Activated T-helper 2 cell treated with anti-CD3 and anti-CD28 coated beads, Interferon-gamma antibody, Interleukin-2, Interleukin-4, amounts not matched to agents 10 μg/mL and 5 μg/mL and 100 μg/mL, durations not matched to agents 14 hours and 24 hours and 36 hours (primary cell): ENCODE measurements around the gene ST6GALNAC6. TPM values are rescaled to one million over a fixed set of nuclear protein-coding genes. Genes with fewer than 3 reads are reported as not detected.
"Not testable (repeated sequence)": the region's sequence is repeated elsewhere in the genome, so short reads cannot be mapped to it uniquely, and the experiment has no call there.

Source experiments
- DNase-seq: peaks from one replicate; pipeline ENCODE4 v3.0.0; 2021; ENCODE audit warnings: low spot score
- H3K27ac Mint-ChIP-seq: one replicate; pipeline ENCODE4 v1.8.0; 2021; ENCODE audit warnings: mixed read lengths
- H3K27me3 Mint-ChIP-seq: one replicate; pipeline ENCODE4 v1.8.0; 2021; ENCODE audit warnings: low read depth, mixed read lengths
- H3K36me3 Mint-ChIP-seq: one replicate; pipeline ENCODE4 v1.8.0; 2021; ENCODE audit warnings: low read depth, mixed read lengths
- H3K4me1 Mint-ChIP-seq: one replicate; pipeline ENCODE4 v1.8.0; 2021; ENCODE audit warnings: low read depth, mixed read lengths
- H3K4me3 Mint-ChIP-seq: one replicate; pipeline ENCODE4 v1.8.0; 2021; ENCODE audit warnings: low read depth, mild to moderate bottlenecking, moderate library complexity, mixed read lengths
- H3K9me3 Mint-ChIP-seq: one replicate; pipeline ENCODE4 v1.8.0; 2021; ENCODE audit warnings: mixed read lengths
- intact Hi-C: fragments of 100-400 bp; cut with micrococcal nuclease; formaldehyde crosslinking; loops from one replicate; pipeline ENCODE4 v1.15.1; 2023
- total RNA-seq: library from RNA; stranded (reverse); gene quantifications from 2 replicates; pipeline ENCODE4 v1.2.3, GENCODE V29; 2022

ST6GALNAC6 gene
- total RNA-seq, 1 donor from 2014 or later: 60.7 TPM

- H3K4me1 Mint-ChIP-seq: peaks cover 11% of the 10 kb centered on the region
- H3K36me3 Mint-ChIP-seq: peaks cover 83% of the 10 kb centered on the region
- H3K9me3 Mint-ChIP-seq: peaks cover 37% of the 10 kb centered on the region
- no peaks in the 10 kb centered on the region for H3K27me3 Mint-ChIP-seq
- no peak for DNase-seq
- intact Hi-C loops: no loop called here
- no peak overlapping the region for H3K27ac Mint-ChIP-seq
- no peak overlapping the region for H3K4me3 Mint-ChIP-seq
Measured at GRCh38 chr9:127893392-127893791, 6.0 kb downstream of the ST6GALNAC6 start.

- H3K36me3 Mint-ChIP-seq: peaks cover 82% of the 10 kb centered on the region
- no peaks in the 10 kb centered on the region for H3K27me3 Mint-ChIP-seq
- intact Hi-C loops: no loop called here
- no peak overlapping the region for H3K4me3 Mint-ChIP-seq
- no peak for DNase-seq
- H3K9me3 Mint-ChIP-seq: peaks cover 37% of the 10 kb centered on the region
- H3K4me1 Mint-ChIP-seq: peaks cover 9% of the 10 kb centered on the region
- no peak overlapping the region for H3K27ac Mint-ChIP-seq
Measured at GRCh38 chr9:127892831-127893230, 6.6 kb downstream of the ST6GALNAC6 start.

- DNase-seq: no peak
- Mint-ChIP-seq H3K27ac (no peak overlapping the region), H3K9me3 (peaks cover 27% of the 10 kb centered on the region), H3K36me3 (peaks cover 70% of the 10 kb centered on the region), H3K4me3 (no peak overlapping the region), H3K27me3 (no peaks in the 10 kb centered on the region), H3K4me1 (peaks cover 6% of the 10 kb centered on the region)
- intact Hi-C loops: no loop called here
Measured at GRCh38 chr9:127890053-127890452, 9.3 kb downstream of the ST6GALNAC6 start.

DNA sequence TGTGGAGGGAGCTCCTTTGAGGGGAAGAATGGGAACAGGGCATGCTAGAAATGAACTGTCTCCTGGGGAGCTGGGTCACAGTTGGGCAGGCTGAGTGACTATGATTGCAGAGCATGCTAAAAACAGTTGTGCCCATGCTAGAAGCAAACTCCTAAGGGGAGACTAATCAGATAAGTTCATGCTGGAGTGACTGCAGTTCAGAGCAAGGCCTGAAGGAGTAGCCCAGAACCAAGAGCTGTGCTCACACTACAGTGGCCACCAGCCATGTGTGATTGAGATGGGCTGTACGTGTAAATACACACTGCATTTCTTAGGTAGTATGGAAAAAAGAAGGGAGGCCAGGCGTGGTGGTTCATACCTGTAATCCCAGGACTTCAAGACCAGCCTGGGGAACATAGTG is 11.6 kb downstream of the ST6GALNAC6 start:
- intact Hi-C loops: no loop called here
- Mint-ChIP-seq H3K4me1 (peaks cover 6% of the 10 kb centered on the region), H3K36me3 (peaks cover 62% of the 10 kb centered on the region), H3K9me3 (peaks cover 7% of the 10 kb centered on the region), H3K4me3 (no peak overlapping the region), H3K27me3 (no peaks in the 10 kb centered on the region), H3K27ac (no peak overlapping the region)
- no peak for DNase-seq

- Mint-ChIP-seq H3K4me1 (peaks cover 2% of the 10 kb centered on the region), H3K27ac (no peak overlapping the region), H3K27me3 (no peaks in the 10 kb centered on the region), H3K4me3 (no peak overlapping the region), H3K9me3 (no peaks in the 10 kb centered on the region), H3K36me3 (peaks cover 52% of the 10 kb centered on the region)
- DNase-seq: no peak
- intact Hi-C loops: no loop called here
Measured at GRCh38 chr9:127886401-127886972, 12.9 kb downstream of the ST6GALNAC6 start.

DNA sequence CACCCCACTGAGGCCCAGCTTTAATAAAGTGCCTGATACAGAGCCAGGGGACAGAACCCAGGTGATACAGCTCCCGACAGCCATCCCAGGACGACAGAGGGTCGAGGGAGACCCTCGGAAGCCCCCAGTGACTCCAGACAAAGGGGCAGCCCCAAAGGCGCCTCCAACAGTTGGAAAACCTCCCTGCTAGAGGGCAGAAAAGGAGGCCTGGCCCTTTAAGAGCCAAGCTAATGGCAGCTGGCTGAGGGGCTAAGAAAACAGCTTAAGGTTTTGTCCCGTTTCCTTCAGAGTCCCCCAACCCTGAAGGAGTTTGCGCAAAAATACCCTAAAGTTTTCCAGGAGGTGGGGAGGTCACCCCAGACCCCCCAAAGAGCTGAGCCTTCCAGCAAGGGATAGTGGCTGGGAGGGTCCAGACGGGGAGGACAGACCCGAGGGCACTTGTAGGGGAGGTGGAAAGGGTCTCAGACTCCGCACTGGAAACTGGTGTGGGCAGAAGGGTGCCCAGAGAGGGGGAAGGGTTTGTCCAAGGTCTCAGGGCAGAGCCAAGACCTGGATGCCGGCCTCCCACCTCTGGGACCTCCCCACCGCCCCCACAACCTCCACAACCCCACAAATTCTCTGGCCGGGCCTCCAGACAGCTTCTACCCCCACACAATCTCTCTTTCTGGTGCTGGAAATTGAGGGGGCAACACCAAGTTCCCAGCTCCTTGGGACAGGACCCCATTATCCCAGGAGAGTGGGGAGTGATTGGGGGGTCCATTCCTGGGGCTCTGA is 13.7 kb downstream of the ST6GALNAC6 start:
- peaks cover 48% of the 10 kb centered on the region for H3K36me3 Mint-ChIP-seq
- H3K9me3 Mint-ChIP-seq: no peaks in the 10 kb centered on the region
- no peaks in the 10 kb centered on the region for H3K27me3 Mint-ChIP-seq
- no peak overlapping the region for H3K27ac Mint-ChIP-seq
- H3K4me1 Mint-ChIP-seq: no peaks in the 10 kb centered on the region
- intact Hi-C loops: no loop called here
- no peak overlapping the region for H3K4me3 Mint-ChIP-seq
- DNase-seq: no peak

DNA sequence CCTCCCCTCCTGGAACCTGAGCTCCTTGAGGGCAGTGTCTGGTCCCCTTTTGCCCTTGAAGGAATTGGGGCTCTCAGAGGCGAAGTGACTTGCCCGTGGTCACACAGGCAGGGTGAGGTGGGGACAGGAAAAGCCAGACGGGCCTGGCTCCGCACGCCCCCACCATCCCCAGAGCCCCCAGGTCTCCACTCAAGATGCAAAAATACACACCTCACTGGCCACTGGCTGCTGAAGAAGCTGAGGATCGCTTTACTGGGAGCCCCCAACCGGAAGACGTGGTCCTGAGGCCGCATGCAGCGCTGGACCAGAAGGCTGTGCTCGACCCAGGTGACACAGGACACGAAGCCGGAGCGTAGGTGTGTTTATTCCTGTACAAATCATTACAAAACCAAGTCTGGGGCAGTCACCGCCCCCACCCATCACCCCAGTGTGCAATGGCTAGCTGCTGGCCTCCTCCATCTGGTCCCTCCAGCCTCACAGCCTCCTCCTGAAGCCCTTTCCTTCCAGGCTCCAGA is 14.4 kb downstream of the ST6GALNAC6 start:
- Mint-ChIP-seq H3K36me3 (peaks cover 42% of the 10 kb centered on the region), H3K9me3 (no peaks in the 10 kb centered on the region), H3K27ac (no peak overlapping the region), H3K27me3 (no peaks in the 10 kb centered on the region), H3K4me1 (no peaks in the 10 kb centered on the region), H3K4me3 (no peak overlapping the region)
- intact Hi-C loops: no loop called here
- DNase-seq: no peak

DNA sequence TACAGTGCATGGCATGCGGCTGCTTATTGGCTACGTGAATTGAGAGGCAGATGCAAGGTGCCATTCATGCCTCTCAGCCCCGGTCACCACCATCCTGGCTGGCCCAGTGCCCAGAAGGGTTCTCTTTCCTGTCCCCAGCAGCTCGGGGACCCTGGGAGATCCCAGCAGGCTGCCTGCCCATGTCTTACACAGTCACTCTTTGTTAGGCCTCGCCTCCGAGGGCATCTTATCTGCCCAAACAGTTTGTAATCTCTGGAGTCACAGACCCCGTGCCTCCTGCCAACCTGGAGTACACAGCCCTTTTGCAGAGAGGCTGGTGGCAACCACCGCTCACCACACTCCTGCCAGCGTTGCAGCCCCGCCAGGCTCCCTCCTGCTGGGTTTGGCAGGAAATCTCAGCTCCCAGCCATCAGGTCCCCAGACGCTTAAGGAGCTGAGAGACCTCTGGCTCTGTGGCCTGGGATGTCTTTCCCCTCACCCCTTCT is 14.9 kb downstream of the ST6GALNAC6 start:
- no peak overlapping the region for H3K27ac Mint-ChIP-seq
- intact Hi-C loops: no loop called here
- no peaks in the 10 kb centered on the region for H3K27me3 Mint-ChIP-seq
- no peak for DNase-seq
- H3K4me3 Mint-ChIP-seq: no peak overlapping the region
- no peaks in the 10 kb centered on the region for H3K9me3 Mint-ChIP-seq
- H3K4me1 Mint-ChIP-seq: no peaks in the 10 kb centered on the region
- peaks cover 39% of the 10 kb centered on the region for H3K36me3 Mint-ChIP-seq

GRCh38 chr9:127883959-127884358 is 15.4 kb downstream of the ST6GALNAC6 start:
- no peaks in the 10 kb centered on the region for H3K4me1 Mint-ChIP-seq
- H3K36me3 Mint-ChIP-seq: peaks cover 39% of the 10 kb centered on the region
- H3K9me3 Mint-ChIP-seq: no peaks in the 10 kb centered on the region
- DNase-seq: no peak
- H3K4me3 Mint-ChIP-seq: no peak overlapping the region
- H3K27me3 Mint-ChIP-seq: no peaks in the 10 kb centered on the region
- no peak overlapping the region for H3K27ac Mint-ChIP-seq
- intact Hi-C loops: no loop called here

GRCh38 chr9:127881715-127882114 is 17.7 kb downstream of the ST6GALNAC6 start:
- H3K4me3 Mint-ChIP-seq, H3K27me3 Mint-ChIP-seq, intact Hi-C loops, DNase-seq, H3K27ac Mint-ChIP-seq, H3K9me3 Mint-ChIP-seq, H3K4me1 Mint-ChIP-seq: not testable (repeated sequence)
- peaks cover 27% of the 10 kb centered on the region for H3K36me3 Mint-ChIP-seq

- intact Hi-C loops: no loop called here
- Mint-ChIP-seq H3K4me1 (no peaks in the 10 kb centered on the region), H3K4me3 (no peak overlapping the region), H3K27me3 (peaks cover 2% of the 10 kb centered on the region), H3K9me3 (no peaks in the 10 kb centered on the region), H3K36me3 (peaks cover 20% of the 10 kb centered on the region), H3K27ac (no peak overlapping the region)
- DNase-seq: no peak
Measured at GRCh38 chr9:127880143-127880542, 19.3 kb downstream of the ST6GALNAC6 start.

GRCh38 chr9:127878652-127879390 is 20.6 kb downstream of the ST6GALNAC6 start:
- no peak for DNase-seq
- H3K27me3 Mint-ChIP-seq: peaks cover 2% of the 10 kb centered on the region
- H3K4me1 Mint-ChIP-seq: no peaks in the 10 kb centered on the region
- intact Hi-C loops: no loop called here
- H3K4me3 Mint-ChIP-seq: no peak overlapping the region
- peaks cover 9% of the 10 kb centered on the region for H3K36me3 Mint-ChIP-seq
- H3K27ac Mint-ChIP-seq: no peak overlapping the region
- no peaks in the 10 kb centered on the region for H3K9me3 Mint-ChIP-seq
